HG03103 (cell line): ENCODE results near the gene SPRED2.

Experiments used
- ATAC-seq: cut with Tn5 transposase; IDR thresholded peaks from one replicate; pipeline ENCODE4 v1.9.1; 2021; ENCODE audit warnings: low read depth; ENCODE audit not compliant: unreplicated experiment

Gene SPRED2

GRCh38 chr2:65416945-65417344 lies 15.5 kb downstream of the SPRED2 start:
- ATAC-seq, result no peak

- ATAC-seq, result no peak
These were observed 16.1 kb downstream of the SPRED2 start for GRCh38 chr2:65416321-65416720.

- no peak for ATAC-seq
These were observed 17.3 kb downstream of the SPRED2 start for GRCh38 chr2:65415091-65415490.

- no peak for ATAC-seq
These were observed 18.8 kb downstream of the SPRED2 start for GRCh38 chr2:65413610-65414009.

GRCh38 chr2:65413106-65413505 lies 19.3 kb downstream of the SPRED2 start:
- no peak for ATAC-seq

GRCh38 chr2:65411056-65411795 lies 21.2 kb downstream of the SPRED2 start:
- ATAC-seq, result no peak

GRCh38 chr2:65409045-65409444 lies 23.4 kb downstream of the SPRED2 start:
- ATAC-seq, result no peak

- no peak for ATAC-seq
These were observed 25.2 kb downstream of the SPRED2 start for GRCh38 chr2:65407240-65407639.

GRCh38 chr2:65404988-65405697 lies 27.3 kb downstream of the SPRED2 start:
- peak; percentile 53 for ATAC-seq

- no peak for ATAC-seq
These were observed 28.9 kb downstream of the SPRED2 start for GRCh38 chr2:65403529-65403915.

GRCh38 chr2:65402780-65403528 lies 29.4 kb downstream of the SPRED2 start:
- no peak for ATAC-seq

GRCh38 chr2:65402323-65402722 lies 30.1 kb downstream of the SPRED2 start:
- no peak for ATAC-seq

- ATAC-seq, result no peak
These were observed 35.3 kb downstream of the SPRED2 start for GRCh38 chr2:65397122-65397521.

- no peak for ATAC-seq
These were observed 35.9 kb downstream of the SPRED2 start for GRCh38 chr2:65396348-65397026.

- ATAC-seq, result no peak
These were observed 36.6 kb downstream of the SPRED2 start for GRCh38 chr2:65395621-65396347.

GRCh38 chr2:65393743-65394422 lies 38.5 kb downstream of the SPRED2 start:
- ATAC-seq, result peak; percentile 31

- no peak for ATAC-seq
These were observed 39.4 kb downstream of the SPRED2 start for GRCh38 chr2:65393046-65393445.

GRCh38 chr2:65392609-65393008 lies 39.8 kb downstream of the SPRED2 start:
- no peak for ATAC-seq

GRCh38 chr2:65390134-65390533 lies 42.3 kb downstream of the SPRED2 start:
- ATAC-seq, result peak; percentile 61

- ATAC-seq, result no peak
These were observed 42.9 kb downstream of the SPRED2 start for GRCh38 chr2:65389476-65389875.
